Gastrocnemius medialis (tissue), 4 donors: ENCODE results near the gene CDH4.

Experiments used
- POLR2A ChIP-seq, 2 donors: fragments of 450-650 bp; IDR thresholded peaks; one replicate each; pipeline ENCODE4 v1.6.1; 2017; ENCODE audit warnings: antibody characterized with exemption in 2 of 2, mild to moderate bottlenecking in 2 of 2, moderate library complexity in 2 of 2
- TF ChIP-seq, protein P1 (sequence below), 5 experiments: fragments of 450-650 bp in 3 of 5; fragments of 200-600 bp in 2 of 5; sonication (generic) in 2 of 5; IDR thresholded peaks in 4 of 5; conservative IDR thresholded peaks in 1 of 5; 1 replicate in 4 of 5; 2 replicates in 1 of 5; pipeline ENCODE4 v1.5.1; 2016 to 2019; ENCODE audit warnings: antibody characterized with exemption in 5 of 5, mild to moderate bottlenecking in 3 of 5, moderate library complexity in 3 of 5

DNA sequence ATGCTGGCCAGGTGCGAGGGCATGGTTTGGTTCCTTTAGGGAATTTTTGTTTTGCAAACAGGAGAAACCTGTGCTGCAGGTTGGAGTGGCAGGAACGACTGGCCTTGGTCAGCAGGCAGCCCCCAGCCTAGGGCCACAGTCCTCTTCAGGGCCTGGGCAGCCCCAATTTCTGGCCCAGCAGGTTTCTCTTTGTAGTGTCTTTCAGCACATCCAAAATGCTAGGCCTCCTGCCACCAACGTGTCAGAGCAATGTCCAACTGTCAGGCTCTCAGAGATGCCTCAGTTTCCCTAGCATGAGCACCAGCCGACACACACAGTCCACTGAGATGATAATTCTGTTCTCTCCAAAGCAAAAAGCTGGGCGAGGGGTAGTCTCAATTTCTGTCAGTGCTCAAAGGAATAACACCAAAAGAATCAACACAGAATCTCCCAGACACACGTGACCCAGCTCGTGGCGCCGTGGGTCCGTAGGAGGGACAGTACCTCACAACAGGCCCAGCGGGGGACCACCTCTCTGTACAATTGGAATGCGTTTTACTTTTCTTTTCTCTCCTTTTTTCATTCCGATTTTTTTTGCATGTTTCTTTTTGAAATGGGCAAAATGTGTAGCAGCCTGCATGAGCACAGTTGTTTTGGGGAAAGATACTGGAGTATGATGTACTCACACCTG is 687.8 kb downstream of the CDH4 start:
- TF ChIP-seq, protein P1, sequence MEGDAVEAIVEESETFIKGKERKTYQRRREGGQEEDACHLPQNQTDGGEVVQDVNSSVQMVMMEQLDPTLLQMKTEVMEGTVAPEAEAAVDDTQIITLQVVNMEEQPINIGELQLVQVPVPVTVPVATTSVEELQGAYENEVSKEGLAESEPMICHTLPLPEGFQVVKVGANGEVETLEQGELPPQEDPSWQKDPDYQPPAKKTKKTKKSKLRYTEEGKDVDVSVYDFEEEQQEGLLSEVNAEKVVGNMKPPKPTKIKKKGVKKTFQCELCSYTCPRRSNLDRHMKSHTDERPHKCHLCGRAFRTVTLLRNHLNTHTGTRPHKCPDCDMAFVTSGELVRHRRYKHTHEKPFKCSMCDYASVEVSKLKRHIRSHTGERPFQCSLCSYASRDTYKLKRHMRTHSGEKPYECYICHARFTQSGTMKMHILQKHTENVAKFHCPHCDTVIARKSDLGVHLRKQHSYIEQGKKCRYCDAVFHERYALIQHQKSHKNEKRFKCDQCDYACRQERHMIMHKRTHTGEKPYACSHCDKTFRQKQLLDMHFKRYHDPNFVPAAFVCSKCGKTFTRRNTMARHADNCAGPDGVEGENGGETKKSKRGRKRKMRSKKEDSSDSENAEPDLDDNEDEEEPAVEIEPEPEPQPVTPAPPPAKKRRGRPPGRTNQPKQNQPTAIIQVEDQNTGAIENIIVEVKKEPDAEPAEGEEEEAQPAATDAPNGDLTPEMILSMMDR (IDR thresholded peaks at IDR 0.05 in 4 of 5, conservative IDR thresholded peaks at IDR 0.05 in 1 of 5), result no peak
- TF ChIP-seq POLR2A (IDR thresholded peaks at IDR 0.05), result no peak
